Measurements from ENCODE around the gene PACSIN1.

GRCh38 chr6:34576286-34576955, 110.5 kb downstream of the PACSIN1 start:
- TF ChIP-seq SUZ12 (IDR thresholded peaks at IDR 0.05; ENCODE audit: extremely low read depth, insufficient read depth, insufficient read length) (no peak), YY1 (IDR thresholded peaks at IDR 0.05; ENCODE audit: insufficient read depth, insufficient read length) (no peak)
